Ovary (tissue), 3 donors: ENCODE measurements around the gene MRPL44.

Experiments used
- CTCF ChIP-seq, 3 donors: fragments of 450-650 bp in 2 of 3; fragments of 200-600 bp in 1 of 3; IDR thresholded peaks; one replicate each; pipeline versions ENCODE4 v1.5.1 to v1.8.0; 2016 to 2022; ENCODE audit warnings: antibody characterized with exemption in 3 of 3, mild to moderate bottlenecking in 1 of 3
- EP300 ChIP-seq: sonication (generic); formaldehyde crosslinking; IDR thresholded peaks from one replicate; pipeline ENCODE4 v1.6.1; 2017; ENCODE audit warnings: antibody characterized with exemption
- POLR2A ChIP-seq: fragments of 450-650 bp; IDR thresholded peaks from one replicate; pipeline ENCODE4 v1.6.1; 2017; ENCODE audit warnings: antibody characterized with exemption, mild to moderate bottlenecking, moderate library complexity
- donor health status: DM: no; HTN: no; CAD: no.

- TF ChIP-seq POLR2A (no peak), CTCF (IDR thresholded peaks at IDR 0.05) (no peak), EP300 (no peak)
Observed at GRCh38 chr2:223989856-223990232, 32.6 kb downstream of the MRPL44 start.
